GM21529 (cell line): ENCODE results near the gene FOXL3.

ENCODE experiments used
- ATAC-seq: cut with Tn5 transposase; IDR thresholded peaks from one replicate; pipeline ENCODE4 v1.9.1; 2021; ENCODE audit not compliant: unreplicated experiment

FOXL3 gene

DNA sequence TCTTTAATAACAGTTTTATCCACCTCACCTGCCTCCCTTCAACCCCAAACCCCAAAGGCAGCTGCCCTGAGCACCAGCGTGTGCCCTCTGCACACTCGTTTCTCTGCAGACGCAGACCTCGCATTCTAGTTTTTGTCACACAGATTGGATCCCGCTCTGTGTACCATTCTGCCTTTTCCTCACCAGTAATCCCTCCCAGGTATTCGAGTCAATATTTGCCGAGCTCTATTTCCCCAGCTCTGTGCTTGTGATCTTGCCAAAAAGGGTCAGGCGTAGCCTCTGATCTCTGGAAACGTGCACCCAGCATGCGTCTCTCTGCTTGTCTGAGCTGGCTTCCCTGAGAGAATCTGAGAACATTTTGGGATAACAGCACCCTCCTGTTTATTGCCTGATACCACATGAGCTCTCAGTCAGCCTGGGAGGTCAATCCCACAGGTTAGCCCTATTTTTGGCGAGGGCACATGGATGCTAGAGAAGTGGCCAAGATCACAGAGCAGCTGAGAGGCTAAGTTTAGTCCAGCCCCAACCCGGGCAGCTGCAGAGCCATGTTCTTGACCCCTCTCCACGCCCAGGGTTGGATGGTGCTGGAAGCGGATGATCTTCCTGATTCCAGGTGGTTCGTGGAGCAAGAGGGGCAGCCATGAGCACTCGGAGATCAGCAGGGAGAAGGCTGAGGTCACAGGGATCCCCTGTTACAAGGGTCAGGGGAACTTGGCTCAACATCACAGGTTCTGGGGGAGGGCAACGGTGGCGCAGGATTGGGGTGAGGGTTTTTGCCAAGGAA is 29.1 kb downstream of the FOXL3 start:
- no peak for ATAC-seq

DNA sequence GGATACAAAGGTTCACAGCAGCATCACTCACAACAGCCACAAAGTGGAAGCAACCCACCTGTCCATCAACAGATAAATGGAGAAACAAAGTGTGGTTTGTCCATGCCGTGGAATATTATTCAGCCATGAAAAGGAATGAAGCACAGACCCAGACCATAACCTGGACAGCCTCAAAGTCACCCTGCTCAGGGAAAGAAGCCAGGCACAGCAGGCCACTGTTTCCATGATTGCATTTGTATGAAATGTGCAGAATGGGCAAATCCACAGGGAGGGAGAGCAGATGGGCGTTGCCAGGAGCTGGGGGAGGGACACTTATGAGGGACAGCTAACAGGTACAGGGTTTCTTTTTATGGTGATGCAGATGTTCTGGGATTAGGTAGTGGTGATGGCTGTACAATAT is 30.3 kb downstream of the FOXL3 start:
- no peak for ATAC-seq

DNA sequence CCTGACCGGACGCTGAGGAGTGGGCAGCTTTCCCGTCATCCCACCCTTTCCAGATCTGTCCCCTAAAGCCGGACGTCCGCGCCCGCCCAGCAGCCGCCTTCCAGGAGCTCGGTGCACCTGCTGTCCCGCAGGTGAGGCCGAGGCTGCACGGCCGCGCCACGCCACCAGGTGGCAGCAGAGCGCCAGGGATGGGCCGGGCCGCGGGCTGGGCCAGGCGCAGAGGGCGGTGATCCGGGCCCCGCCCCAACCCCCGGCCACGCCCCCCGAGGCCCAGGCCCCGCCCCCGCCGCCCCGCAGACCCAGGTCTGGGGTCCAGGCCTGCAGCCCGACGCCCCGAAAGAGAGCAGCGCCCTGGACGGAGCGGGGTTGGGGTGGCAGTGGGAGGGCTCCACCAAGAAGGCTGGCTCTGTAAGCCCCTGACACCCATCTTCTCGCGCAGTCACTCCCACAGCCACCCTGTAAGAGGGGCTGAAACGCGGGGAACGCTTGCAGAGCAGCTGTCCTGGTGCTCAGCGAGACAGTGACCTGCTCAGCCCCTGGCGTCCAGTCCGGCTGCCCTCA is 32.2 kb downstream of the FOXL3 start:
- ATAC-seq = peak; percentile 74

DNA sequence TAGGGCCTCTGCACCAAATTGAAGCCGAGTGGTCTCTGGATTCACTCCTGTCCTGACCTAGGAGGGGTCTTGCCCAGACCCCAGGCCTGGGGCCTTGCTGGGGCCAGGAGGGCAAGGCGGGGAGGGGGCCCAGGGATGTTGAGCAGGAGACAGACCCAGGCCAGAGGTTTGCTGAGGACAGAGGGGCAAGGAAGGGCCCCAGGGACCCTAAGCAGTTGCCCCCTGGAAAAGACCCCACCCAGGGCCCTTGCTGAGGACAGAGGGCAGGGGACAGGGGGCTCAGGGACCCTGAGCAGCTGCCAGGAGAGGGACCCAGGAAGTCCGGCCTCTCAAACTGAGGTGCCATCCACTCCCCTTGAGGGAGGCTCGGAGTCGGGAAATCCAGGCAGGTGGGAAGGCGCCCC is 32.7 kb downstream of the FOXL3 start:
- ATAC-seq = no peak

DNA sequence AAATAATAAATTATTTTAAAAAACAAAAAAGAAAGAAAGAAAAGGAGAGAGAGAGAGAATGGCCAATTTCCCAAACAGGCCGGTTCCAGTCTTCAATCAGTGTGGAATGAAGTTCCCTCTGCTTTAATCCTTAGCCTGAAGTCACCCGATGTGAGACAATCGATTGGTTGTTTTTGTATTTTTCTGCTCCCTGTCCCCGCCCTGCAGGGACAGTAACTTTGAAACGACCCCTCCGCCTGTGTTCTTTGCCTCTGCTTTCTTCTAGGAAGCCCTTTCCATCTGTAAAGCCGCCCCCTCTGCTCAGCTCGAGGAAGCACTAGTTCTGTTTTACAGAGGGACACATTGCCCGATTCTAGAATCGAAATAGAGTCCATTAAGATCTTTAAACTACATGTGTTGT is 33.4 kb downstream of the FOXL3 start:
- no peak for ATAC-seq

DNA sequence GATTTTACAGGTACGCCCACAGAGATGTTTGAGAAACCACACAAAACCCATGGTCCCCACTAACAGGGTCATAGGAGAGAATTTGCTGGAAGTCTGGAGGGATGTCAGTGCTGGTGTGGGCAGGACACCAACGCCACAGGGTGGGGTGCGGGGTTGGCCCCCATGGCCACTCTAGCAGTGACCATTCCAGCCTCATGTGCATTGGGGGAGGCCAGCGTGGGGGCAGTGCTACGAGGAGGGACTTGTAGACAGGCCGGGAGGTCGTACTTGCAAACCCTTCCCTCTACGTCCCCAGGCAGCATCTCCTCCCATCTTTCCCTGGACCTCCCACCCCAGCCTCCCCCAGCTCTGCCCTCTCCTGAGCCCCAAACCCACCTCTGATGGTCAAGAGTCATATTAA is 34.0 kb downstream of the FOXL3 start:
- ATAC-seq = no peak

DNA sequence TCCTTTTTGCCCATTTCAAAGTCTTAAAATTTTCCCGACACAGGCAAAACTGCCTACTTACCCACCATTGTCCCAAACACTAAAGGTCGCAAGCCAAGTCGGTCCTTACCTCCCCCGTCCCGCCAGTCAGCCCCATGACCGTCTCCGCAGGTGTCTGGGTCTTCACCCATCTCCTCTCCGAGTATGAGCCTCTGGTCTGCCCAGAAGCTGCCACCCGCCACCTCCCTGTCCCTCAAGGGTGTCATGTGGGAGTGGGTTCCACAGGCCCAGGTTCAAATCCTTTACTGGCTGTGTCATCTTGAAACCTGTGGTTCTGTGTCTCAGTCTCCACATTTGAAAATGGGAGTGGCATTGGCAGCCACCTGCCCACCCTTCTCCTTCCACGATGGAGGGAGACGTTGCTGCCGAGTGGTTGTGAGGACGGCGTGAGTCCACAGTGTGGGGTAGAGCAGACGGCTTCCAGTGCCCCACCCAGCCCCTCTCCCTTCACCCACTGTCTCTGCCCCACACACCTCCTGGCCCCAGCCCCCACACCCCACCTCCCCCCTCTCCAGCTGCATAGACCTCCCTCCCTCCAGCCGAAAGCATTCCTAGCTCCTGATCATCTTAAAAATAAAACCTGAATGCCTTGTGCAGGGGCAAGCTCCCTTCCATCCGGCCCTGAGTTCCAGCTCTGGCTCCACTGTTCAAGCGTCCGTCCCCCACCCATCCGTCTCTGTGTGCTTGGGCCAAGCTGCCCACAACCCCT is 35.3 kb downstream of the FOXL3 start:
- ATAC-seq = no peak

DNA sequence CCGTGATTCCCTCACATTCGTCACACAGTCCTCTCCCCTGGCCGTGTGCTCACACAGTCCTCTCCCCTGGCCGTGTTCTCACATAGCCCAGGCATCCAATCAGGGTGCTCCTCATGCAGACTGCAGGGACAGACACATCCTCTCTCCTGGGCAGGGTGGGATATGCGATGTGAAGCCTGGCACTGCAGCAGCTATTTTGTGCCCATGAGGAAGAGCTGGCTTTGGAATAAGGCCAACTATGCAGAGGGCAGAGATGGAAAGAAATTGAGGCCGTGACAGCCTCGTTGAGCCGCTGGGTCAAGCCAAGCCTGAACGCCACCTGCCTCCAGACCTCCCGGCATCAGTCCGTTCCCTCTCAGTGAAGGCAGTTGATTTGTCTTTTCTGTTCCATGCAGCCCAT is 35.8 kb downstream of the FOXL3 start:
- no peak for ATAC-seq

DNA sequence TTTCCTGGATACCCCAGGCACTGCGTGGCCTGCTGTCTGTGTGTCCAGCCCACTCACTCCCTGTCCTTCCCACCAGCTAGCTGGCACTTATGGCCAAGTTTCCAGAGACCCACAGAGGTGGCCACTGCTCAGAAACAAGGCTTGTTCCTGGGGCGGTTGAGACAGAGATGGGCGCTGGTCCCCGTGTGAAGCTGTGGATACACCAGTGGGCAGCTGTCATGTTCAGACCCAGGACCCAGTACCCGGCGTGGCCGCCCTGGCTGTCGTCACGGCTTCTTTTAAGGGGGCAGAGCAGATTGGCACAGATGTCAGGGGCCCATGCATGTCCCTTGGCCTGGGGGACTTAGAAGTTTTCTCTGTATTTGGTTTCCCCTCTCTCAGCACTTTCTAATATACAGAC is 36.3 kb downstream of the FOXL3 start:
- ATAC-seq = no peak

DNA sequence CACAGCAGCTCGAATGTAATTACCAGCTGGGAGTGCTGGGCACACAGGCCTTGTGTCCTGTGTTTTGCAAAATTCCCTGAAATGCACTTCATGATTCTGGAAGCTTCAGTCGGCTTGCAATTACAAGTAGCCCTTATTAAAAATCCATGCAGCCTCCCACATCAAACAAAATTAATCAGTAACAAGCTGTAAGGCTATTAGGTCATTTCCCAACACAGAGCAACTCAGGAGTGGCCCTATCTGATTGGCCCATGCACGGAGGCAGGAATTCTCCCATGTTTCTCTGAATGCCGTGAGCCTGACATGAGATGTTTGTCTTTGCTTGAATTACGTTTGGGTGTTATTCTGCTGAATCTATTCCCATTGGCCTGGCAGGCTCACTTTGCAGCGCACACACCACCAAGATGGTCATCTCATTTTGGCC is 36.9 kb downstream of the FOXL3 start:
- no peak for ATAC-seq

DNA sequence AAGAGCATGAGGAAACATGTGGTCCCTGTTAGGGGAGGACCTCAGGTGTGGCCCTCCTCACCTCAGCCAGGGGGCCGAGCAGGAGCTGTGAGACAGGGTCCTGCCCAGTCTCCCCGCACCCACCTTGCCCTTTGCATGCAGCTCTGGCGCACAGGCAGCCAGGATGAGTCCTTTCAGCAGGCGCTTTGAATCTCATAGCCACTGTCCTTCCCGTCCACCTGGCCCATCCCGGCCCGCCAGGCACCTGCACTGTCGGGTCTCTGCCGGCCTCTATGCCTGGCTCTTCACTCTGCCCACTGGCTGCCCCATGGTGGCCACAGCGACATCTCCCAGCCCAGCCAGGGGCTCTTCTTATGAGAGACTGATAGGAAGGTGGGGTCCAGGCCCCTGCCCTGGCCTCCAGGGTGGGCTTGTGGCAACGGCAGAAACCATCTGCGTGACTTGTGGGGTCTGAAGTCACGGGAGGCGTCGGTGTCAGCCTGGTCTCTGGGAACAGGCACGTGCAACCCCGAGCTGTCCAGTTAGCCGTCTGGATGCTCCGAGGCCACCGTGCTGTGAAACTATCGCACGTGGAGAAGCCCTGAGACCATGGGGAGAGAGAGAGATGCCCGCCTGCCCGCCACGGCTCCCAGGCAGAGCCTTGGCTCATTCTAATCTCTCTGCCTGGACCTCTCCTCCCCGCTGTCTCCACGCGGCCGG is 37.4 kb downstream of the FOXL3 start:
- ATAC-seq = no peak

DNA sequence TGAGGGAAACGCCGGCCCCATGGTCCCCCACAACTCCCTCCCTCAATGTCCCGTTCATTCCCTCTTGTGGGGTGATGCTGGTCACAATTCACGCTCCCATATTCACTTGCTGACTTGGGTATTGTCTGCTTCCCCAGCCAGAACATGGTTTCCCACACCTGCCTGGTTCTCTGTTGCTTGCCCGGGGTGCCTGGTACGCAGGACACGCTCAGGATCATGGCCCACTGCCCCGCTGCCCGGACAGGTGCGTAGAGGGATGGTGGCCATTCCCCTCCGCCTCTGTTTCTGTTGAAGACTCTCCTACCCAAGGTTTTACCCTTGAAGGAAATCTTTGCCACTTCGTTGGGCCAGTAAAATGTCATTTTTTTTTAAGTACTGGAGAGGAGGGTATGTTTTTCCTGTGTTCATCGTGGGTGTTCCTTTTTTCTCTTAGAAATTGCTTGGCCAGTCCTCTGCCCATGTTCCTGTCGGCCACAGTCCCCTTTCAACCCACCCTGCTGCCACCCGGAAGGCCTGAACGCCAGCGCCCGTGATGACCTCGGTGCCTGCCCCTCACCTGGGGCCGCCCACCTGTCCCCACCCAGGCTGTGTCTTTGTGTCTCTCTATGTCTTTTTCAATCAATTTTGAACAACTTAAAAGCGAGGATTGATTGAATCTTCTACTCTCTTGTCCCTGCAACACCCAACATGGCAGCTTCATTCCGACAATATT is 38.2 kb downstream of the FOXL3 start:
- ATAC-seq = no peak

DNA sequence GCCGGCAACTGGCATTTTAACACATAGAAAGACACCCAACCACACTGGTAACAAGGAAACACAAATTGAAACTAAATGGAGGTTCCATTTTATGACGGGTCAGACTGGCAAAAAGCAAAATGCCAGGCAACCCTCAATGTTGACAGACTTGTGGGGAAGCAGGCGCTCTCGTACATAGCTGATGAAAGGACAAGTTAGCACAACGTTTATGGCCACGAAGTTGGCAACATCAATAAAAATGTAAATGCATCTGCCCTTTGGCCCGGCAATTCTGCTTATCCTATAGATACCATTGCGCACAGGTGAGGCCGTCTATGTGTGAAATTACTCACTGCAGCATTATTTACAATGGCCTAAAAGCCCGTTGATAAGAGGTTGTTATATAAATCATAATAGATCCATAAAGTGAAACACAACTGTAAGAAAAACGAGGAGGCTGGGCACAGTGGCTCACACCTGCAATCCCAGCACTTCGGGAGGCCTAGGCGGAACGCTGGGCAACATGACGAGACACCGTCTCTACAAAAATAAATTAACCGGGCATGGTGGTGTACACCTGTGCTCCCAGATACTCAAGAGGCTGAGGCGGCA is 39.8 kb downstream of the FOXL3 start:
- ATAC-seq = no peak

DNA sequence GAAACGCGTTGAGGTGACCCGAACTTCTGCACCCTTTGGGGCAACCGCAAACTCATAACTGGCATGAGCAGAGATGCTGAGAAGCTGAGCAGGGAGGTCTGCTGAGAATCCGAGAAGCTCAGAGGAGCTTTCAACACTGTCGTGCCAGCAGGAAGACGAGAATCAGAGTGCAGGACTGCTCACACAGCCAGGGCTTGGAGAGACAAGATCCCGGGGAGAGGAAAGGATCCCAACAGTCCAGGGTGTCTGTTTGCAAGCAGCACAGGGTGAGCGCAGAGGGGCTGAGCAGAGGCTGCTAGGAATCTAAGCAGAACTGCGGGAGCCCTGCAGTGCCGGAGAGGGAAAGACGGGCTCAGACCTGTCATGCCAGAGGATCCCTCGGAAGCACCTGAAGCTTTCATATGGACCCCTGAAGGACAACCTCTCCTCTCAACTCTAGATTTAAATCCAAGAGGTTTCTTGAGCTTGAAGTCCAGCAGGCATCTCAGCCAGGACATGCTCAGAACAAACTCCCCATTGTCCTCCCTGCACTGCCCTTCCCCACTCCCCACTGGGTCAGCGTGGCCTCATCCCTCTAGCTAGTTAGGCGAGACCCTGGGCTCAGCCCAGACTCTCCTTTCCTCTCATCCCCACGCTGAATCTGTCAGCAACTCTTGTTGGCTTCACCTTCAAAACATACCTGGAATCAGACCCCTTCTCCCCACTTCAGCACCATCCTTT is 40.7 kb downstream of the FOXL3 start:
- no peak for ATAC-seq

DNA sequence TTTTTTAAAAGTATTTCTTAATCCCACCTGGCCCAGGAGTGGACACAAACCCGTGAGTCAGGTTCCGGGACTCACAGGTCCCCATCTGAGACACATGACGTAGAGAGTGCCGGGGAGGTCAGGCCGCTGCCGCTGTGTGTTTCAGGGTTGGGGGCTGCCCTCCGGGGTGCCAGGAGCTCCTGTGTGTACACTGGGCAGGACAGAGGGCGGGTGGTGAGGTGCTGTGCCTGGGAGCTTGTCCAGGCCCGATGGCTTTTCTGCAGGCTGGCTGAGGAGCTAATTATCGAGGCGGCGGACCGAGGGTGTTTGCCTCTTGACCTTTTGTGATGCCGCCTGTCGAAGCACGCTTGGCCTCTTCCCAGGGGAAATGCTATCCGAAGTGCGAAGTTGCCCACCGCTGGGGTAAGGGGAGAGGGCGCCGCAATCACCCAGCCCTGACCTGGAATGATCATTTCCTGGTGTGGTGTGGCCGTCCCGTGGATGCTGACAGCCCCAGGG is 42.1 kb downstream of the FOXL3 start:
- ATAC-seq = no peak

DNA sequence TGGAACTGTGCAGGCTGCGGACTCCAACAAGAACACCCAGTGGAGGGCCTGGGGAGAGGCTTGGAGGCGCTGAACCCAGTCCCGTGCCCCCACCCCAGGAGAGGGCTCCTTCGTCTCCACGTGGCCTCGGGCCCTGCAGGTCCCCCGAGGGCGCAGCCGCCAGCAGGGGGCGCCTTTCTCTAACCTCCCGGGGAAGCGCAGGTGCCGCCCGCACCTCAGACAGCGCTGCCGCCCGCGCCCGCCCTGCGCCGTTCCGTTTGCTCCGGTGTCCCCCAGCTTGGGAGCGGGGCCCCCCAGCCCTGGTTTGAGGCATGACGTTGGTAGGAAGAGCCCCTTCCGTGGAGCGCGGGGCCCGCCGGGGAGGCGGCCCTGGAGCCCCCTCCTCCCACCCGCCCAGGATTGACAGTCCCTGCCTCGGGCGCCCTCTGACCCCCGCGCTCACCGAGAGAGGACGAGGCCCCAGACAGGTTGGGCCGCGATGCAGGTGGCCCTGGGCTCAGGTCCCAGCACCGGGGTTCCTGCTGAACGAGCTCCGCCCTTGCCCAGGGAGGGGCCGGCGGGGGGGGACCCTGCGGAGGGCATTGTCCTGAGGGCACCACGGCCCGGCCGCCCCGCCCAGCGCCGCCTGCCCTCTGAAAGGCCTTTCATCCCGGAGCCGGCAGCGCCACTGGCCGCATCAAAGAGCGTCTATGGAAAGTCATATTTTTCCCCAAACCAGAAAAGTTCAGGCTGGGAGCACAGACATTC is 42.8 kb downstream of the FOXL3 start:
- no peak for ATAC-seq

DNA sequence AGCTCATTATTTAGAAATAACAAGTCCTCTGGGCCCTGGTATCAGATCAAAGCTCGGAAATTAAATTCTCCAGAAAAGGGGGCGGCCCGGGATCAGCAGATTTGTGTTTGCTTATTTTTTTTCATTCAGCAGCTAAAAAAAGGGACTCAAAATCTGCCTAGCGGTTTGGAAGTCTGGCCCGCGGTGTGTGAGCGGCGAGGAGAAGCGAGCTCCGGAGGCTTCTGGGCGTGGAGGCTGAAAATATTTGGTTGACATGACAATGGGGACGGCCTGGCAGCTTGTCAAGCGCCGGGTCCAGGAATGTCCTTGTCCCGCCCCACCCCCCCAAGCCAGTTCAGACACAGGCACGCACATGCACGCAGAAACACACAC is 43.4 kb downstream of the FOXL3 start:
- no peak for ATAC-seq

DNA sequence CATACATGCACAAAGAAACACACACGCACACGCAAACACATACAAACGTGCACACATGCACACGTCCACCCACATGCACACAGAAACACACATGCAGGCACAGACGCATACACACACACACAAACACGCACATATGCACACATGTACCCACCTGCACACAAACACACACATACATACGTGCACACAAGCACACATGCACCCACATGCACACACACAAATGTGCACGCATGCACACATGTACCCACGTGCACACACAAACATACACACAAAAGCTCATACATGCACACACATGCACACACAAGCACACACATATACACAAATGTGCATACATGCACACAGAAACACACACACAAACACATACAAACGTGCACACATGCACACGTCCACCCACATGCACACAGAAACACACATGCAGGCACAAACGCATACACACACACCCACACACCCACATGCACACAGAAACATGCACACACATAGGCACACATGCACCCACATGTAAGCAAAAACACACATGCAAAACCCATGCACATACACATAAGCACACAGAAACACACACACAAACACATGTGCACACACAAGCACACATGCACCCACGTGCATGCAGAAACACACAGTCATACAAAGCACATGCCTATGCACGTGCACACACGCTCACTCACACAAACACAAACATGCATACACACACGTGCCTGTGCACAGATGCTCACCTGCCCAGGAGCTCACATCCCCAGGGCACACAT is 44.8 kb downstream of the FOXL3 start:
- no peak for ATAC-seq
